NOMO-1 treated with DMSO at 0.1 percent for 48 hours (cell line): ENCODE data around the gene PURA.

Experiments used
- DNase-seq: peaks from one replicate; lab custom pipeline; 2025; ENCODE audit not compliant: unreplicated experiment; lab: John Stamatoyannopoulos, UW

PURA gene

DNA sequence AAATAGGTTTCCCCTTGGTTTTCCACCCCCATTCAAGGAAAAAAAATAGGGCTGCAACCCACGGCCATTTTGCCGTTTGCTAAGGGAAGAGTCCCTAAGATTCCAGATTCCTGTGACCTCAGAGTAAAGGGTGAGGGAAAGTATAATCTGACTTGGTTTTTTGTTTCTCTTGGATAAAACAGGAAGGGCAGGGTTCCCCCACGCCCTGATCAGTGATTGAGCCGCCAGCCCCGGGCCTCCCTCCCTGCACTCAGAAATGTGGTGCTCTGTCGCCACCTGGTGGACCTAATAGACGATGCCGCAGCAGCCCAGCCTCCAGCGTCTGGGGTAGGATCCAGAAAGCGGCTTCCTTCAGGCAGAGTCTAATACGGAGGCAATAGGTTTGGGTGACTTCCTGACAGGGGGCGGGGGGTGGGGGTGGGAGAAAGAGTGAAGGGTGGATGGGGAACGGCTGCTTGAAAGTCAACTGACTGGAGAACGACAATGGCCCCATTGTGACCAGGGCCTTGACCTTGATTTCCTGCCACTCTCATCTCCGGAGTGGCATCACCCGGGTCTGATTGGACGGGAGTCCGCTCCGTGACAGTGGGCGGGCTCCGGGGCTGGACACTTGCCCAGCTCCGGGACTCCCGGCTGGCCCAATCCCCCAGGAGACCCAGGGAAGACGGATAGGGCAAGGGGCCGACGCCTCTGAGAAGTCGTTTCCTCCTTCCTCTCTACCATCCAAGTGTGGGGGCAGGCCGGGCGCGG, 43.3 kb downstream of the PURA start:
- DNase-seq: peak; percentile 75

DNA sequence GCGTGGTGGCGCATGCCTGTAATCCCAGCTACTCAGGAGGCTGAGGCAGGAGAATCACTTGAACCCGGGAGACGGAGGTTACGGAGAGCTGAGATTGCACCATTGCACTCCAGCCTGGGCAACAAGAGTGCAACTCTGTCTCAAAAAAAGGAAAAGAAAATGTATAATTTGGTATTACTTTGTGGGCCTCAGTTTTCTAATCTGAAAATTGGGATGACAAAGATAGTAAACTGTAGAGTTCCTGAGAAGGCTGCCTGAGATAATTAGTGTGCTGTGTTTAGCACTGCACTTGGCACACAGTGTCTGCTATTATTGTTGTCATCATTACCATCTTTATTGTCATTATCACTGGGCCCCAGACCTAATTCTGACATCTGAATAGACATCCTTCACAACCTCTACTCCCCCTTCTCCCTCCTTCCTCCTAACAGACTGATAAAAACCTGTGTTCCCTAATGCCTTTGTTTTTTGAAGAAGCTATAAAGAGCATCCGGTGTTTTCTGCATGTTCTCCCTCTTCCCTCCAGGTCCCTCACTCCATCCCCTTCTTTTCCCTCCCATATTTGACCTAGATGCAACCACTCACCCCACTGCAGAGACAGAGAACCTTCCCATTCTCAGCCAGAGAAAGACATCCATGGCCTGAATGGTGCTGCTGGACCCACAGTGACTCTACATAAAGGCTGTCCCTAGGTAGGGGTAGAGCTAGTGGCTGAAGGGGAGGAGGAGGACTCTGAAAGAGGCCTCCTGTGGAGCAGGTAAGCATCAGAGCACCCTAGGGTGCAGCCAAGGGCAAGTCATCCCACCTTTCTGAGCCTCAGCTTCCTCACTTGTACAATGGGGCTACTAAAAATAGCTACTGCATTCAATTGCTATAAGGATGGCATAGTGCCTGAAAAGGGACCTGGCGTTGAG, 45.4 kb downstream of the PURA start:
- DNase-seq: no peak

DNA sequence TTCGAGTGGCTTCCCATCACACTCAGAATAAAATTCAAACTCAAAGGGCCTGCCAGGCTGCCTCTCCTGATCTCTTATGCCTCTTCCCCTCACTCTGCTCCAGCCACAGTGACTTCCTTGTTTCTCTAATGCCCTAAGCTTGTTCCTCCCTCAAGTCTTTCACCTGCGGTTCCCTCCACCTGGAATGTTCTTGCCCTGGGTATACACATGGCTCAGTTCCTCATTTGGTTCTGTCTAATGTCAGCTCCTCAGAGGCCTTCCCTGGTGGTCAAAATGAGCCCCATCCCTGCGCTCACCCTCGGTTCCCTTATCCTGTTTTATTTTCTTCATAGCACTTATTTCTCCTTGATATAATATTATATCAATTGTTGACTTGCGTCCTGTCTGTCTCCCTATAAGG, 48.4 kb downstream of the PURA start:
- no peak for DNase-seq

DNA sequence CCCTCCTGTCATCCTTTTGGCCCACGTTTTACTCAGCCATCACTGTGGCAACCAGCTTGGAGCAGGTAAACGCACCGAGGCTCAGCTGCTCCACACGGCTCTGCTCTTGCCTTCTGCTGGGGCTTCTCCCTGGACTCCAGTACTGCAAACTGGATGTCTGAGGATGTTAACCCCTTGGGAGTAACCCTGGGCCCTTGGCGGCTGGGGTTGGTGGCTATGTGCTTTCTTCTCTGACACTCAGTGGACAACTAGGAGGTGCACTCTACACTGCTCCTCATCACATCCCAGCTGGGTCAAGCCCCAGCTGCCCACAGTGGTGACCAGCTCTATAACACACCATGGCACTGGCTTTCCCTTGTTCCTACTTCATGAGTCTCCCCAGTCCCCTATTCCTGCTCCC, 48.9 kb downstream of the PURA start:
- no peak for DNase-seq

DNA sequence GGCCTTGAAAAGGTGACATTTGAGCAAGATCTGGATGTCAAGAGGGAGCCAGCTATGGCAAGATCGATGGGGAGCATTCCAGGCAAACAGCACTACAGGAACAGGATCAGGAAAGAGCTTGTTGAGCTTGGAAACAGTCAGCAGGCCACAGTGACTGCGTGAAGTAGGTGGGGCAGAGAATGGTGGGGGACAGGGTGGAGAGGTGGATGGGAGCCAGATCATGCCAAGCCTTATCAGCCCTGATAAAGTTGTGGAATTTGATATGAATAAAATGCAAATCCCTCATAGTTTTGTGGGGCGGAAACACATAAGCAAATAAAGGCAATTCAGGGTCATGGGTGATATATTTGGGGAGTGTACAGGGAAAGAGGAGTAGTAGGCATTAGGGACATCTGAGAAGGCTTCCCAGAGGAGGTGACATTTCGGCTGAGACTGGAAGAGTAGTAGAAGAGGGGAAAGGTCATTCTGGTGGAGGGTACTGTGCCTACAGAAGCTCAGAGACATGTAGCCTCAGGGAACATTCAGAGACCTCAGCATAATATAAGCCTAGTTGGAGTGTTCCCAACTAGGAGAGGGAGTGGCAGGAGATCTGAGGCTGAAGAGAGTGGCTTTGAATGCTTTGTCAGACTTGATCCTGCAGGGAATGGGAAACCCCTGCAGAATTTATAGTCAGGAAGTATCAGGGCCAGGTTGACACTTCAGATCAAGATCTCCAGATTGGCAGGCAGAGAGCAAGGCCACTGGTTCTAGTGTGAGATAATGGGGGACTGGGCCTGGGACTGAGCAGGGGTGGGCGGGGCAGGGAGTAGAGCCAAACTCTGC, 51.4 kb downstream of the PURA start:
- DNase-seq: no peak

DNA sequence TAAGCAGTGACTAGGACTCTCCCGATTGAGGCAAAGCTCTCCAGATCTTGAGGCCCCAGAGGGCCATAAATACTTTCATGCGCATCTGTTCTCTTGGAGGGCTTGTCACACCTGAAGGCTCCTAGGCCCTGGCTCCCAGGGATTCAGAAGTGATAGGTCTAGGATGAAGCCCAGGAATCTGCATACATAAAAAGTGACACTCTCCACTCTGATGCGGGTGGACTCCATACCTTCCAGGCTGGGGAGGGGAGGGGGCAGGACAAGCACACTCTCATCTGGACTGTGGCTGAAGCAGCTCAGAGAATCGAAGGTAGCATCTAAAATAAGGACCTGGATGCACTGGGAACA, 52.0 kb downstream of the PURA start:
- DNase-seq: no peak

DNA sequence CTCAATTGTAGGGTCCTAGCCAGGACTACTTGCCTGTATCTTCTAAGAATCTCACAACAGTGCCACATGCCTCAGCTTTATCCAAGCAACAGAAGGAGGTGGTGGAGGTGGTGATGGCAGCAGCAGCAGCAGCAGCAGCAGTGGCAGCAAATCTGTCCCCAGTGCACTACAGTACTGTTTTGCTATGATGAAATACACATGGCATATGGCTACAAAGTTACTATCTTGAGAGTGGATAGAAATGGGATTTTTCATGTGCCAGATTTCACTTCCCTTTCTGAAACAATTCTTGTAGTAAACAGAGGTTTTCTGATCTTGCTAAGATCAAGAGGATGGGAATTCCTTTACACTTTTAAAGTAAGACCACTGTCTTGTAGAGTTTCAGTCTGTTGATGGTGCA, 53.0 kb downstream of the PURA start:
- peak; percentile 76 for DNase-seq

DNA sequence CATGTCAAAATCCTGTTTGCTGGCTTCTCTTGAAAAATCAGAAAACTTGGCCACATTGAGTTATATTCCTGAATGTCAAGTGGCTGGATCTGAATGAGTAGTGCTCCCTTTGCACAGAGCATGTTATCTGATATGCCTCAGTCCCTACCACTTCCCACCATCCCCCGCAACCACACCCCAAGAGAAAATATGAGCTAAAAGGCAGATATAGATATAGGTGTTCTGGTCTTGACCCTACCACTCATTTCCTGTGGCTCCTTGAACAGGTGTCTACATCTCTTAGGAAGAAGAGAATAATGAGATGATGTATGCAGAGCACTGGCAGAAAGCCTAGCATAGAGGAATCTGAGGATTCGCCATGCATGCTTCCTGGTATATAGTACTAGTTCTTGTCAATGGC, 54.5 kb downstream of the PURA start:
- DNase-seq: no peak

DNA sequence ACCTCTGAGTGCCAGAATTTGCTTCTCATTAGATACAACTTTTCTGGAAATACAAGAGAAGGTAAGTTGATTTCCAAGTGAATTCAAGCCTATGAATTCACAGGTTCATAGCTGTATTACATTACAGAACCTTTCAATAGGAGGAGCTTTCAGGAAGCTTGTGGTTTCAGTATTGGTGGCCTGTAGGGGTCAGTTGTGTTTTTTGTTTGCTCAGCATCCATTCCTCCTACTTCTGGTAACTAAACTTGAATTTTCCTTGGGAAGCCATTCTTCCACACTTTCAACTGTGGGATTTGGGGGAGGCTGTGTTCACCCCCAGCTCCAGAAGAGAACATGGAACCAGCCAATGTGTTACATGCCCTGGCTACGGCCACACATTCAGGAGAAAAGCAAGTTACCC, 55.5 kb downstream of the PURA start:
- no peak for DNase-seq

DNA sequence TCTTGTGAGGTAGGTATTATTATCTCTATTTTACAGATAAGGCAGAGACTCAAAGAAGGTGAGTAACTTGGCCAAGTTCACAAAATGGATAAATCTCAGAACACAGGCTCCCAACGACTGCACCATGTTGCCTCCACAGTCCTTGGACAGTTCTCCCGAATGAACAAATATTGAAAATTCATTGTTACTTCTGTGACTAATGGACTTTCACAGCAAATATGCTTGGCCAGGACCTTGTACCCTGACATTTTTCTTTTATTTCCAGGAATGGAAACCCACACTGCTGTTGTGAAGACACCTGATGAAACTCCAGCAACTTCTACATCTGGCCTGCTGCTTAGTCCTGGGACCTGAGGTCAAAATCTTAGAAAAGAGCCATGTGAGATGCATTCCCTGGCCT, 58.6 kb downstream of the PURA start:
- no peak for DNase-seq

DNA sequence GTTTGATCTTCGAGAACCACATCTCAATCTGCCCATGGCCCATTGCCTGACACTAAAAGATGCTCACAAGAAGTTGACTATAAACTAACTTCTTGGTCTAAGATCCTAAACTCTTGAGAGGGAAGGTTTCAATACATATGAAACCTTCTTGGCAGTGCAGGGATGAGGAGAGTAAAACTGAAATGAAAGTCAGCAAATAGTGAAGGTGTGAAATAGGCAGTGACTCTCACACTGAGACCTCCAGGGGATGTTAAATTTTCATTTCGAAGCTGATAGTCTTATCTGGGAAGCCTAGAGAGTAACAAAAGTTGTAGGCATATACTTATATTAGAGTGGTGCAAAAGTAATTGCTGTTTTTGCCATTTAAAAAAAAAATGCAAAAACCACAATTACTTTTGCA, 60.1 kb downstream of the PURA start:
- no peak for DNase-seq

DNA sequence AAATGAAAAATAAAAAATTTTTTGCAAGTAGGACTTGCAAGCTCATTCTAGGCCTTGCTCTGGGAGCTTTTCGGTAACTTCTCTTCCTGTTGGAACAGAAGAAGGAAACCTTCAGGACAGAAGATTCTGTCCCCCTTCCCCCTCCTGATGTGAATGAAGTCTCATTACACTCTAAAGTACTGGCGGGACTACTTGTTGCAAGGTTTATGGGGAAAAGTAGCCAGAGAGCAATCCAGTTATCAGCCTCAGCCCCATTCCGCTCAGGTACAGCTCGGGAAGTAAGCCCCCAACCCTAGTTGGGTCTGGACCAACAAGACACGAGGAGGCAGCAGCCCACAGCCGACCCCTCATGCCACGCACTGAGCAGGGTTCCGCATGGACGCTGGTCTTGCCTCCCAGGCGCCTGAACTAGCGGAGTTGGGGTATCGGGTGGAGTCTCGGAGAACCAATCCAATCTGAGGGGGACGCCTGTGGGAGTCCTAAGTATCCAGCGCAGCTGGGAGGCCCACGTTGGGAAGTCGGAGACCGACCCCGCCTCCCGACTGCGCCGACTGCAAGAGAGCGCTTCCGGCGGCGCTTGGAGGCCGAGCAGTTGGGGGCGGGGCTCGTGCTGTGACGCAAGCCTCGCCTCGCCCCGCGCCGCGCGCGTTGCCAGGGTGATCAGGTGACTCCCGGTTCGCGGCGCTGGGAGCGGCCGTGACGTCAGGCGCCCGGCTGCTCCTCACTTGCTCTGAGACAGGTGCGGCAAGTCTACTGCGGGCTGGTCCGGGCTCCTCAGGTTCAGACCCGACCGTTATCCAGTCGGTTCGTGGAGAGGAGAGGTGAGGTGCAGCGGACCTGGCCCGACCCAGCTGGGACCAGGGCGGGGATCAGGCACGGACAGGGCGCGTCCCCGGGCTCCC, 60.8 kb downstream of the PURA start, which contains the start of gene CYSTM1:
Gene CYSTM1, plus strand, starts transcription at position 724 of the 902 bp plus-strand sequence. CDS start 19,278 bp downstream, outside the sequence.
- DNase-seq: peak; percentile 82
